SK-N-SH (cell line): ENCODE measurements around the gene HEXA. TPM values are rescaled to one million over a fixed set of nuclear protein-coding genes. Genes with fewer than 3 reads are reported as not detected.

ENCODE experiments used
- CTCF ChIA-PET: fragments of 300-600, 350-600 bp; formaldehyde crosslinking; extraction: SDS; loops from one replicate; lab custom pipeline; 2021; lab: Yijun Ruan, JAX
- POLR2A ChIA-PET: fragments of 350-600 bp; sonication (Branson Sonifier 250); formaldehyde crosslinking; extraction: SDS; loops from one replicate; lab custom pipeline; 2020; ENCODE audit warnings: antibody characterized with exemption, inconsistent platforms; lab: Yijun Ruan, JAX
- DNase-seq: peaks from one replicate; pipeline ENCODE4 v3.0.0; 2012
- H2AFZ ChIP-seq: fragments of 200-600 bp; sonication (generic); 2 replicates; pipeline ENCODE4 v1.8.1; 2016; ENCODE audit warnings: antibody characterized with exemption, mild to moderate bottlenecking, low read depth
- H3F3A ChIP-seq: fragments of 200-600 bp; sonication (generic); replicated peaks from 2 replicates; pipeline ENCODE3; 2016; ENCODE audit warnings: antibody characterized with exemption, mild to moderate bottlenecking; ENCODE audit not compliant: insufficient read depth
- H3K27ac ChIP-seq, 2 experiments: fragments of 200-500 bp in 1 of 2; fragments of 200-600 bp in 1 of 2; sonication (Bioruptor generic) in 1 of 2; sonication (generic), shearing (Covaris generic) in 1 of 2; 2 replicates each; pipeline versions ENCODE4 v1.5.1 to v1.6.1; 2014 to 2016; ENCODE audit warnings: low read depth in 2 of 2, inconsistent platforms in 1 of 2, low read length in 1 of 2, mild to moderate bottlenecking in 1 of 2, mixed read lengths in 1 of 2
- H3K27me3 ChIP-seq: fragments of 200-600 bp; sonication (generic), shearing (Covaris generic); 2 replicates; pipeline ENCODE4 v1.6.1; 2016; ENCODE audit warnings: mixed run types; ENCODE audit not compliant: insufficient read depth
- H3K36me3 ChIP-seq, 2 experiments: fragments of 200-500 bp in 1 of 2; fragments of 200-600 bp in 1 of 2; sonication (Bioruptor generic) in 1 of 2; sonication (generic) in 1 of 2; replicated peaks in 1 of 2; 2 replicates each; pipeline versions ENCODE3 to v1.5.1; 2014 to 2016; ENCODE audit warnings: low read length in 1 of 2, mild to moderate bottlenecking in 1 of 2; ENCODE audit not compliant: insufficient read depth in 2 of 2, control insufficient read depth in 1 of 2
- H3K4me1 ChIP-seq, 2 experiments: fragments of 200-500 bp in 1 of 2; fragments of 200-600 bp in 1 of 2; sonication (Bioruptor generic) in 1 of 2; sonication (generic), shearing (Covaris generic) in 1 of 2; 2 replicates each; pipeline versions ENCODE4 v1.5.1 to v1.6.1; 2014 to 2016; ENCODE audit warnings: low read depth in 1 of 2, low read length in 1 of 2, mixed run types in 1 of 2; ENCODE audit not compliant: insufficient read depth in 2 of 2, control insufficient read depth in 1 of 2
- H3K4me2 ChIP-seq: fragments of 200-600 bp; sonication (generic), shearing (Covaris generic); 2 replicates; pipeline ENCODE4 v1.6.1; 2017; ENCODE audit warnings: mixed run types
- H3K4me3 ChIP-seq, 2 experiments: fragments of 200-500 bp in 1 of 2; fragments of 200-600 bp in 1 of 2; sonication (Bioruptor generic) in 1 of 2; sonication (generic), shearing (Covaris generic) in 1 of 2; 2 replicates each; pipeline versions ENCODE4 v1.5.1 to v1.8.1; 2014 to 2016; ENCODE audit warnings: low read depth in 2 of 2, inconsistent platforms in 1 of 2, low read length in 1 of 2, mild to moderate bottlenecking in 1 of 2, mixed read lengths in 1 of 2, moderate library complexity in 1 of 2
- H3K79me2 ChIP-seq: fragments of 200-600 bp; sonication (generic); 2 replicates; pipeline ENCODE4 v1.8.1; 2017; ENCODE audit warnings: mild to moderate bottlenecking; ENCODE audit not compliant: insufficient read depth
- H3K9ac ChIP-seq: fragments of 200-600 bp; sonication (generic); 2 replicates; pipeline ENCODE4 v1.6.1; 2017; ENCODE audit warnings: mixed run types
- H3K9me2 ChIP-seq: fragments of 200-600 bp; sonication (generic); 2 replicates; pipeline ENCODE4 v1.6.1; 2017; ENCODE audit warnings: mixed run types
- H3K9me3 ChIP-seq: fragments of 200-600 bp; sonication (generic); 2 replicates; pipeline ENCODE4 v1.6.1; 2017; ENCODE audit warnings: mixed run types, mild to moderate bottlenecking, moderate library complexity
- H4K20me1 ChIP-seq: fragments of 200-600 bp; sonication (generic); 2 replicates; pipeline ENCODE4 v1.6.1; 2017; ENCODE audit warnings: mild to moderate bottlenecking, mixed run types; ENCODE audit not compliant: insufficient read depth
- CHD2 ChIP-seq: fragments of 150-350 bp; IDR thresholded peaks from 2 replicates; pipeline ENCODE4 v1.6.1; 2018; ENCODE audit warnings: low read length; ENCODE audit not compliant: partially characterized antibody
- ELF1 ChIP-seq: IDR thresholded peaks from 2 replicates; pipeline ENCODE4 v1.4.0; 2012
- FOSL2 ChIP-seq: IDR thresholded peaks from 2 replicates; pipeline ENCODE4 v1.4.0; 2012; ENCODE audit warnings: low read depth, mild to moderate bottlenecking, moderate library complexity, borderline replicate concordance
- FOXJ3 ChIP-seq: sonication (generic); formaldehyde crosslinking; IDR thresholded peaks from 2 replicates; pipeline ENCODE4 v1.5.1; 2020; ENCODE audit warnings: mild to moderate bottlenecking, missing genetic modification reagents
- FOXM1 ChIP-seq: IDR thresholded peaks from 2 replicates; pipeline ENCODE4 v1.4.0; 2012; ENCODE audit warnings: low read depth, mild to moderate bottlenecking
- MXI1 ChIP-seq: IDR thresholded peaks from 2 replicates; pipeline ENCODE4 v1.6.1; 2012; ENCODE audit warnings: mild to moderate bottlenecking, low read depth, low read length, improper control_type of control experiment
- NFIC ChIP-seq: IDR thresholded peaks from 2 replicates; pipeline ENCODE4 v1.4.0; 2012; ENCODE audit warnings: borderline replicate concordance
- POLR2AphosphoS5 ChIP-seq: IDR thresholded peaks from 2 replicates; pipeline ENCODE4 v1.6.1; 2012; ENCODE audit warnings: low read depth, low read length
- RAD21 ChIP-seq: IDR thresholded peaks from 2 replicates; pipeline ENCODE4 v1.6.1; 2012; ENCODE audit warnings: mild to moderate bottlenecking, low read length
- SIN3A ChIP-seq: IDR thresholded peaks from 2 replicates; pipeline ENCODE4 v1.6.1; 2012; ENCODE audit warnings: low read depth, mild to moderate bottlenecking, low read length, moderate library complexity, borderline replicate concordance
- SMC3 ChIP-seq: IDR thresholded peaks from 2 replicates; pipeline ENCODE4 v1.6.1; 2012; ENCODE audit warnings: low read depth, low read length, improper control_type of control experiment
- TAF1 ChIP-seq: IDR thresholded peaks from 2 replicates; pipeline ENCODE4 v1.6.1; 2012; ENCODE audit warnings: low read depth, mild to moderate bottlenecking, low read length, moderate library complexity, borderline replicate concordance
- TEAD4 ChIP-seq: IDR thresholded peaks from 2 replicates; pipeline ENCODE4 v1.4.0; 2012; ENCODE audit warnings: mild to moderate bottlenecking, borderline replicate concordance; ENCODE audit not compliant: insufficient read depth
- YY1 ChIP-seq: IDR thresholded peaks from 2 replicates; pipeline ENCODE4 v1.4.0; 2012; ENCODE audit warnings: low read depth, mild to moderate bottlenecking
- WGBS: methylation state at CpG from one replicate; pipeline ENCODE4 v1.1.6; 2017; ENCODE audit warnings: low lambda C conversion rate; 5-methylcytosine and 5-hydroxymethylcytosine counted together
- polyA plus RNA-seq, 3 experiments: library from polyadenylated mRNA; depleted of rRNA; stranded (reverse); fragments of >200 nt; gene quantifications; 2 replicates each; pipeline ENCODE4 v1.2.3, GENCODE V29; 2012
- TF ChIP-seq, protein P1 (sequence below): IDR thresholded peaks from 2 replicates; pipeline ENCODE4 v1.4.0; 2012; ENCODE audit warnings: low read depth, borderline replicate concordance
- TF ChIP-seq, protein P2 (sequence below): IDR thresholded peaks from 2 replicates; pipeline ENCODE4 v1.4.0; 2012; ENCODE audit warnings: low read depth
- TF ChIP-seq, protein P3 (sequence below): IDR thresholded peaks from 2 replicates; pipeline ENCODE4 v1.4.0; 2012; ENCODE audit warnings: low read depth, borderline replicate concordance
- TF ChIP-seq, protein P4 (sequence below): fragments of 200-600 bp; sonication (generic); IDR thresholded peaks from 2 replicates; pipeline ENCODE4 v1.6.1; 2017; ENCODE audit warnings: antibody characterized with exemption, mild to moderate bottlenecking, moderate library complexity

HEXA gene
- polyA plus RNA-seq, 1 of the 3 experiments (the other 2 are of a cell fraction), result 251 TPM

DNA sequence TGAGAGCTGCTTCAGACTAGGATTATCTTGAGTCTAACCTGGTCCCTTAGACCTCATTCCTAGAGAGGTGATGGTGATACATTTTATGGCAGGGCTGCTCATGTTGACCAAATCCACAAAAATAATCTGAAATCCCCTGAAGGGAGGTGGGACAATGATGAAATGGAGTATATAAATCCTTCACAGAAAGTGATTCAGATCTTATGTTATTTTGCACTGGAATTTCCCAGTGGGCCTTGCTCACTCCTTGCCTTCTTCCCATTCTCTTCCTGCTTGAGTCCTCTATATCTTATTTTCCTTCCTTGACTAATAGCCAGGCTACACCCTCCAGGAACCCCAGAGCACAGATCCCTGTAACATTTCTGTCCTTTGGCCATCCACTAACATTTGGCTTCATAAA, 11.9 kb upstream of the HEXA start:
- POLR2A ChIA-PET, result no interaction called here
- Histone ChIP-seq H3K9me3 (no peaks in the 10 kb centered on the region), H3K4me3 (no peak overlapping the region), H3K27ac (no peak overlapping the region), H3K4me1 (no peaks in the 10 kb centered on the region), H3K9ac (no peak overlapping the region), H4K20me1 (no peaks in the 10 kb centered on the region), H3K27me3 (peaks cover 33% of the 10 kb centered on the region; the same call in 1 of the 2 replicates), H3K4me2 (no peak overlapping the region), H3F3A (no peaks in the 10 kb centered on the region), H3K79me2 (no peaks in the 10 kb centered on the region), H2AFZ (no peak overlapping the region), H3K9me2 (no peaks in the 10 kb centered on the region), H3K36me3 (no peaks in the 10 kb centered on the region)
- CTCF ChIA-PET, result no interaction called here
- DNase-seq, result no peak
- TF ChIP-seq, protein P1, sequence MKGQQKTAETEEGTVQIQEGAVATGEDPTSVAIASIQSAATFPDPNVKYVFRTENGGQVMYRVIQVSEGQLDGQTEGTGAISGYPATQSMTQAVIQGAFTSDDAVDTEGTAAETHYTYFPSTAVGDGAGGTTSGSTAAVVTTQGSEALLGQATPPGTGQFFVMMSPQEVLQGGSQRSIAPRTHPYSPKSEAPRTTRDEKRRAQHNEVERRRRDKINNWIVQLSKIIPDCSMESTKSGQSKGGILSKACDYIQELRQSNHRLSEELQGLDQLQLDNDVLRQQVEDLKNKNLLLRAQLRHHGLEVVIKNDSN, result no peak
- TF ChIP-seq YY1 (no peak), SMC3 (no peak), FOSL2 (no peak), POLR2AphosphoS5 (no peak), CHD2 (no peak), ELF1 (no peak), FOXM1 (no peak), SIN3A (no peak), RAD21 (no peak), TEAD4 (no peak), FOXJ3 (CRISPR knock-in tag) (no peak), MXI1 (no peak), NFIC (no peak)
- TF ChIP-seq, protein P2, sequence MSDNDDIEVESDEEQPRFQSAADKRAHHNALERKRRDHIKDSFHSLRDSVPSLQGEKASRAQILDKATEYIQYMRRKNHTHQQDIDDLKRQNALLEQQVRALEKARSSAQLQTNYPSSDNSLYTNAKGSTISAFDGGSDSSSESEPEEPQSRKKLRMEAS, result no peak
- TF ChIP-seq, protein P3, sequence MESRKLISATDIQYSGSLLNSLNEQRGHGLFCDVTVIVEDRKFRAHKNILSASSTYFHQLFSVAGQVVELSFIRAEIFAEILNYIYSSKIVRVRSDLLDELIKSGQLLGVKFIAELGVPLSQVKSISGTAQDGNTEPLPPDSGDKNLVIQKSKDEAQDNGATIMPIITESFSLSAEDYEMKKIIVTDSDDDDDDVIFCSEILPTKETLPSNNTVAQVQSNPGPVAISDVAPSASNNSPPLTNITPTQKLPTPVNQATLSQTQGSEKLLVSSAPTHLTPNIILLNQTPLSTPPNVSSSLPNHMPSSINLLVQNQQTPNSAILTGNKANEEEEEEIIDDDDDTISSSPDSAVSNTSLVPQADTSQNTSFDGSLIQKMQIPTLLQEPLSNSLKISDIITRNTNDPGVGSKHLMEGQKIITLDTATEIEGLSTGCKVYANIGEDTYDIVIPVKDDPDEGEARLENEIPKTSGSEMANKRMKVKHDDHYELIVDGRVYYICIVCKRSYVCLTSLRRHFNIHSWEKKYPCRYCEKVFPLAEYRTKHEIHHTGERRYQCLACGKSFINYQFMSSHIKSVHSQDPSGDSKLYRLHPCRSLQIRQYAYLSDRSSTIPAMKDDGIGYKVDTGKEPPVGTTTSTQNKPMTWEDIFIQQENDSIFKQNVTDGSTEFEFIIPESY, result no peak

DNA sequence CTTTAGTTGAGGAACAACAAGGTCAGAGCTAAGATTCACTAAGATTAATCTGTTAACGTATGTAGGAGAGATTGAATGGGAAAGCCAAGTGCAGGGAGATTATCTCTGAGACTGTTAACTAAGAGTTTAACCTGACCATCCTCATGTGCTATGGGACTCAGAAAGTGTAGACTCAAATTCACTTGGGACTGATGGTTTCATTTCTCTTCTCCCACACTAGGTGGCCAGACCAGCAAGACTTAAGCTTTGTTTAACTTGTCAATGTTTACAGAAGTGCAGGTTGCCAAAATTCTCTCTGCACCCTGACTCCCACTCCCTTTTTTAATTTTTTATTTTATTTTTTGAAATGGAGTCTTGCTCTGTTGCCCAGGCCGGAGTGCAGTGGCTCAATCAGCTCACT, 6.3 kb upstream of the HEXA start:
- H3K79me2 ChIP-seq, result no peaks in the 10 kb centered on the region
- 4% methylated on average over 2 of the region's 2 CpGs for WGBS

More for the DNA sequence above, 6.3 kb upstream of the HEXA start:
- H3F3A ChIP-seq, result peaks cover 4% of the 10 kb centered on the region
- no peaks in the 10 kb centered on the region for H3K9me3 ChIP-seq
- H3K9me2 ChIP-seq, result no peaks in the 10 kb centered on the region
- H3K4me3 ChIP-seq, result no peak overlapping the region
- peaks cover 29% of the 10 kb centered on the region; the same call in 1 of the 2 replicates for H3K27me3 ChIP-seq
- H2AFZ ChIP-seq, result no peak overlapping the region
- CTCF ChIA-PET, result interaction anchor here (1.4 kb wide), 1 partner anchor 73 kb away, joined by 3 read pairs; no protein-coding TSS in a partner anchor
- H3K4me1 ChIP-seq, result no peaks in the 10 kb centered on the region
- no peak overlapping the region for H3K9ac ChIP-seq
- H3K36me3 ChIP-seq, result no peaks in the 10 kb centered on the region
- H3K4me2 ChIP-seq, result no peak overlapping the region
- H3K27ac ChIP-seq, result no peak overlapping the region
- POLR2A ChIA-PET, result interaction anchor here (0.6 kb wide), 1 partner anchor 654 kb away, joined by 3 read pairs; no protein-coding TSS in a partner anchor
- no peaks in the 10 kb centered on the region for H4K20me1 ChIP-seq
- TF ChIP-seq, protein P4, sequence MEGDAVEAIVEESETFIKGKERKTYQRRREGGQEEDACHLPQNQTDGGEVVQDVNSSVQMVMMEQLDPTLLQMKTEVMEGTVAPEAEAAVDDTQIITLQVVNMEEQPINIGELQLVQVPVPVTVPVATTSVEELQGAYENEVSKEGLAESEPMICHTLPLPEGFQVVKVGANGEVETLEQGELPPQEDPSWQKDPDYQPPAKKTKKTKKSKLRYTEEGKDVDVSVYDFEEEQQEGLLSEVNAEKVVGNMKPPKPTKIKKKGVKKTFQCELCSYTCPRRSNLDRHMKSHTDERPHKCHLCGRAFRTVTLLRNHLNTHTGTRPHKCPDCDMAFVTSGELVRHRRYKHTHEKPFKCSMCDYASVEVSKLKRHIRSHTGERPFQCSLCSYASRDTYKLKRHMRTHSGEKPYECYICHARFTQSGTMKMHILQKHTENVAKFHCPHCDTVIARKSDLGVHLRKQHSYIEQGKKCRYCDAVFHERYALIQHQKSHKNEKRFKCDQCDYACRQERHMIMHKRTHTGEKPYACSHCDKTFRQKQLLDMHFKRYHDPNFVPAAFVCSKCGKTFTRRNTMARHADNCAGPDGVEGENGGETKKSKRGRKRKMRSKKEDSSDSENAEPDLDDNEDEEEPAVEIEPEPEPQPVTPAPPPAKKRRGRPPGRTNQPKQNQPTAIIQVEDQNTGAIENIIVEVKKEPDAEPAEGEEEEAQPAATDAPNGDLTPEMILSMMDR, result peak; percentile 20; the same call in 1 of the 2 replicates
- no peak for TF ChIP-seq ELF1
- no peak for TF ChIP-seq TAF1
- TF ChIP-seq, protein P2, result no peak
- DNase-seq, result no peak
